Mucosa of descending colon (tissue), 3 donors: ENCODE measurements around the gene FILIP1. TPM values are rescaled to one million over a fixed set of nuclear protein-coding genes. Genes with fewer than 3 reads are reported as not detected.

Source experiments
- ATAC-seq: fragments of 200-7000 bp; cut with Tn5 transposase; one replicate; pipeline ENCODE4 v1.9.1; 2020; ENCODE audit warnings: mild to moderate bottlenecking, moderate library complexity
- DNase-seq, 3 donors: peaks; one replicate each; pipeline ENCODE4 v3.0.0-alpha.2; 2020
- H3K36me3 ChIP-seq: fragments of 200-600 bp; one replicate; pipeline ENCODE4 v1.8.0; 2021; ENCODE audit warnings: low read depth, mild to moderate bottlenecking
- H3K4me1 ChIP-seq: fragments of 200-600 bp; one replicate; pipeline ENCODE4 v1.8.0; 2021; ENCODE audit warnings: low read depth, mild to moderate bottlenecking
- H3K4me3 ChIP-seq: fragments of 200-600 bp; one replicate; pipeline ENCODE4 v1.8.0; 2021; ENCODE audit warnings: mild to moderate bottlenecking
- H3K9me3 ChIP-seq: fragments of 200-600 bp; one replicate; pipeline ENCODE4 v1.8.0; 2021; ENCODE audit warnings: mild to moderate bottlenecking
- CTCF ChIP-seq: fragments of 200-600 bp; IDR thresholded peaks from one replicate; pipeline ENCODE4 v1.8.0; 2022; ENCODE audit warnings: antibody characterized with exemption, mild to moderate bottlenecking
- intact Hi-C, 2 donors: fragments of 100-400 bp; cut with DNase I in 1 of 2; cut with micrococcal nuclease in 1 of 2; formaldehyde crosslinking; loops; one replicate each; pipeline versions ENCODE4 v1.11.0 to v1.11.1; 2022; cut with DNase I, micrococcal nuclease
- total RNA-seq, 3 donors: library from RNA; stranded (reverse); fragmentation: NEBNext Ultra II Directional in 2 of 3; extraction: Animal tissue kit (Norgen Biotek cat#: 25700) in 2 of 3; gene quantifications; one replicate each; pipeline versions ENCODE4 v1.2.1 to v1.2.4, GENCODE V29; 2021 to 2023
- donor health status: DM: no; HTN: no; CAD: no; lungs with moderate emphysema.
- donor health status: DM: no; HTN: no; CAD: no.
- donor health status: DM: no; HTN: yes; CAD: no.

FILIP1 gene
- total RNA-seq, 3 donors from 2014 or later: 1.0 to 49.8 (median 3.6) TPM

- Histone ChIP-seq H3K9me3 (no peaks in the 10 kb centered on the region), H3K36me3 (no peaks in the 10 kb centered on the region), H3K4me3 (no peak overlapping the region), H3K4me1 (no peaks in the 10 kb centered on the region)
- ATAC-seq: no peak
- no peak for TF ChIP-seq CTCF
- no peak for DNase-seq
- intact Hi-C loops: no loop called here
Measured at GRCh38 chr6:75409928-75410327, 83.7 kb downstream of the FILIP1 start.

- TF ChIP-seq CTCF: no peak
- Histone ChIP-seq H3K4me3 (no peak overlapping the region), H3K4me1 (no peaks in the 10 kb centered on the region), H3K9me3 (no peaks in the 10 kb centered on the region), H3K36me3 (no peaks in the 10 kb centered on the region)
- DNase-seq (no peak), ATAC-seq (no peak)
- intact Hi-C loops: no loop called here
Measured at GRCh38 chr6:75409286-75409685, 84.3 kb downstream of the FILIP1 start.

GRCh38 chr6:75403563-75404080 is 90.0 kb downstream of the FILIP1 start:
- Histone ChIP-seq H3K9me3 (no peaks in the 10 kb centered on the region), H3K4me3 (no peak overlapping the region), H3K4me1 (no peaks in the 10 kb centered on the region), H3K36me3 (no peaks in the 10 kb centered on the region)
- no peak for ATAC-seq
- DNase-seq: no peak
- intact Hi-C loops: no loop called here
- no peak for TF ChIP-seq CTCF

GRCh38 chr6:75402296-75402695 is 91.3 kb downstream of the FILIP1 start:
- TF ChIP-seq CTCF: no peak
- no peaks in the 10 kb centered on the region for H3K4me1 ChIP-seq
- no peaks in the 10 kb centered on the region for H3K9me3 ChIP-seq
- H3K4me3 ChIP-seq: no peak overlapping the region
- H3K36me3 ChIP-seq: no peaks in the 10 kb centered on the region
- intact Hi-C loops: no loop called here
- no peak for ATAC-seq
- DNase-seq: no peak

- no peak for DNase-seq
- Histone ChIP-seq H3K4me3 (no peak overlapping the region), H3K36me3 (no peaks in the 10 kb centered on the region), H3K4me1 (no peaks in the 10 kb centered on the region), H3K9me3 (no peaks in the 10 kb centered on the region)
- no peak for TF ChIP-seq CTCF
- intact Hi-C loops: no loop called here
- ATAC-seq: no peak
Measured at GRCh38 chr6:75397656-75398465, 95.7 kb downstream of the FILIP1 start.
